Mucosa of stomach (tissue), 1 donor: ENCODE data around the gene TBC1D14.

Experiments
- H3K27me3 ChIP-seq: one replicate; pipeline ENCODE4 v1.7.0; 2013; ENCODE audit warnings: mild to moderate bottlenecking, low read length; ENCODE audit not compliant: control insufficient read depth, insufficient read depth
- H3K36me3 ChIP-seq: one replicate; pipeline ENCODE4 v1.7.0; 2013; ENCODE audit warnings: low read length; ENCODE audit not compliant: control insufficient read depth, insufficient read depth
- H3K4me1 ChIP-seq: one replicate; pipeline ENCODE4 v1.7.0; 2013; ENCODE audit warnings: mild to moderate bottlenecking, low read length; ENCODE audit not compliant: control insufficient read depth, insufficient read depth
- H3K4me3 ChIP-seq: one replicate; pipeline ENCODE4 v1.7.0; 2013; ENCODE audit warnings: low read length
- H3K9ac ChIP-seq: one replicate; pipeline ENCODE4 v1.7.0; 2013; ENCODE audit warnings: mild to moderate bottlenecking, low read length, moderate library complexity
- H3K9me3 ChIP-seq: one replicate; pipeline ENCODE4 v1.7.0; 2013; ENCODE audit warnings: mild to moderate bottlenecking, low read length, moderate library complexity; ENCODE audit not compliant: control insufficient read depth
- donor health status: Pancreatic carcinoma.

The TBC1D14 gene

GRCh38 chr4:7031558-7032449 lies 122.2 kb downstream of the TBC1D14 start:
- Histone ChIP-seq H3K9ac (no peak overlapping the region), H3K36me3 (peaks cover 20% of the 10 kb centered on the region), H3K4me1 (peaks cover 23% of the 10 kb centered on the region), H3K27me3 (no peaks in the 10 kb centered on the region), H3K4me3 (no peak overlapping the region), H3K9me3 (no peaks in the 10 kb centered on the region)

- H3K27me3 ChIP-seq, result no peaks in the 10 kb centered on the region
- no peak overlapping the region for H3K9ac ChIP-seq
- H3K36me3 ChIP-seq, result peaks cover 20% of the 10 kb centered on the region
- H3K9me3 ChIP-seq, result no peaks in the 10 kb centered on the region
- no peak overlapping the region for H3K4me3 ChIP-seq
- H3K4me1 ChIP-seq, result peaks cover 23% of the 10 kb centered on the region
Measured at GRCh38 chr4:7032596-7032995, 123.0 kb downstream of the TBC1D14 start.

GRCh38 chr4:7034262-7035081 lies 124.8 kb downstream of the TBC1D14 start:
- H3K9me3 ChIP-seq, result no peaks in the 10 kb centered on the region
- H3K36me3 ChIP-seq, result peaks cover 20% of the 10 kb centered on the region
- H3K27me3 ChIP-seq, result no peaks in the 10 kb centered on the region
- peaks cover 23% of the 10 kb centered on the region for H3K4me1 ChIP-seq
- peak overlapping the region; percentile 51 for H3K9ac ChIP-seq
- peak overlapping the region; percentile 56 for H3K4me3 ChIP-seq

GRCh38 chr4:7037425-7037824 lies 127.8 kb downstream of the TBC1D14 start:
- Histone ChIP-seq H3K27me3 (no peaks in the 10 kb centered on the region), H3K36me3 (peaks cover 1% of the 10 kb centered on the region), H3K9me3 (no peaks in the 10 kb centered on the region), H3K9ac (no peak overlapping the region), H3K4me1 (peaks cover 35% of the 10 kb centered on the region), H3K4me3 (no peak overlapping the region)

GRCh38 chr4:7040765-7041164 lies 131.1 kb downstream of the TBC1D14 start:
- Histone ChIP-seq H3K36me3 (no peaks in the 10 kb centered on the region), H3K27me3 (no peaks in the 10 kb centered on the region), H3K9me3 (no peaks in the 10 kb centered on the region), H3K4me3 (no peak overlapping the region), H3K4me1 (peaks cover 29% of the 10 kb centered on the region), H3K9ac (no peak overlapping the region)

GRCh38 chr4:7041246-7041645 lies 131.6 kb downstream of the TBC1D14 start:
- Histone ChIP-seq H3K9me3 (no peaks in the 10 kb centered on the region), H3K4me3 (no peak overlapping the region), H3K27me3 (no peaks in the 10 kb centered on the region), H3K9ac (peak overlapping the region; percentile 41), H3K36me3 (no peaks in the 10 kb centered on the region), H3K4me1 (peaks cover 34% of the 10 kb centered on the region)

GRCh38 chr4:7041801-7042502 lies 132.3 kb downstream of the TBC1D14 start:
- Histone ChIP-seq H3K9me3 (no peaks in the 10 kb centered on the region), H3K4me1 (peaks cover 40% of the 10 kb centered on the region), H3K27me3 (no peaks in the 10 kb centered on the region), H3K36me3 (no peaks in the 10 kb centered on the region), H3K9ac (peak overlapping the region; percentile 41), H3K4me3 (peak overlapping the region; percentile 53)

GRCh38 chr4:7042503-7043283 lies 133.1 kb downstream of the TBC1D14 start:
- Histone ChIP-seq H3K4me3 (peak overlapping the region; percentile 53), H3K9ac (peak overlapping the region; percentile 41), H3K36me3 (no peaks in the 10 kb centered on the region), H3K27me3 (no peaks in the 10 kb centered on the region), H3K9me3 (no peaks in the 10 kb centered on the region), H3K4me1 (peaks cover 40% of the 10 kb centered on the region)

GRCh38 chr4:7043284-7044136 lies 133.9 kb downstream of the TBC1D14 start, which contains the start of gene TADA2B:
Gene TADA2B (plus strand): TSS chr4:7043372. CDS start chr4:7043580, 208 bp downstream.
- Histone ChIP-seq H3K4me1 (peaks cover 40% of the 10 kb centered on the region), H3K9me3 (no peaks in the 10 kb centered on the region), H3K36me3 (no peaks in the 10 kb centered on the region), H3K27me3 (no peaks in the 10 kb centered on the region), H3K4me3 (peak within 1 kb of the TSS; percentile 56), H3K9ac (peak within 1 kb of the TSS; percentile 89)

GRCh38 chr4:7044137-7044930 lies 134.7 kb downstream of the TBC1D14 start:
- H3K4me3 ChIP-seq, result peak overlapping the region; percentile 56
- no peaks in the 10 kb centered on the region for H3K36me3 ChIP-seq
- no peaks in the 10 kb centered on the region for H3K27me3 ChIP-seq
- H3K4me1 ChIP-seq, result peaks cover 40% of the 10 kb centered on the region
- H3K9me3 ChIP-seq, result no peaks in the 10 kb centered on the region
- peak overlapping the region; percentile 89 for H3K9ac ChIP-seq
